K562 treated with DMSO at 1 percent for 4 hours (cell line): ENCODE data around the gene NEURL1B. TPM values are rescaled to one million over a fixed set of nuclear protein-coding genes. Genes with fewer than 3 reads are reported as not detected.

Source experiments
- total RNA-seq: library from RNA; unstranded; fragments of 300-600 nt; gene quantifications from 2 replicates; pipeline ENCODE4 v1.2.3, GENCODE V29; 2022; ENCODE audit not compliant: insufficient read depth

NEURL1B gene, protein sequence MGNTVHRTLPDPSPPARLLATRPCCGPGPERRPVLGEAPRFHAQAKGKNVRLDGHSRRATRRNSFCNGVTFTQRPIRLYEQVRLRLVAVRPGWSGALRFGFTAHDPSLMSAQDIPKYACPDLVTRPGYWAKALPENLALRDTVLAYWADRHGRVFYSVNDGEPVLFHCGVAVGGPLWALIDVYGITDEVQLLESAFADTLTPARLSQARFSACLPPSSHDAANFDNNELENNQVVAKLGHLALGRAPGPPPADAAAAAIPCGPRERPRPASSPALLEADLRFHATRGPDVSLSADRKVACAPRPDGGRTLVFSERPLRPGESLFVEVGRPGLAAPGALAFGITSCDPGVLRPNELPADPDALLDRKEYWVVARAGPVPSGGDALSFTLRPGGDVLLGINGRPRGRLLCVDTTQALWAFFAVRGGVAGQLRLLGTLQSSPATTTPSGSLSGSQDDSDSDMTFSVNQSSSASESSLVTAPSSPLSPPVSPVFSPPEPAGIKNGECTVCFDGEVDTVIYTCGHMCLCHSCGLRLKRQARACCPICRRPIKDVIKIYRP
- not detected in 2 replicates for total RNA-seq

DNA sequence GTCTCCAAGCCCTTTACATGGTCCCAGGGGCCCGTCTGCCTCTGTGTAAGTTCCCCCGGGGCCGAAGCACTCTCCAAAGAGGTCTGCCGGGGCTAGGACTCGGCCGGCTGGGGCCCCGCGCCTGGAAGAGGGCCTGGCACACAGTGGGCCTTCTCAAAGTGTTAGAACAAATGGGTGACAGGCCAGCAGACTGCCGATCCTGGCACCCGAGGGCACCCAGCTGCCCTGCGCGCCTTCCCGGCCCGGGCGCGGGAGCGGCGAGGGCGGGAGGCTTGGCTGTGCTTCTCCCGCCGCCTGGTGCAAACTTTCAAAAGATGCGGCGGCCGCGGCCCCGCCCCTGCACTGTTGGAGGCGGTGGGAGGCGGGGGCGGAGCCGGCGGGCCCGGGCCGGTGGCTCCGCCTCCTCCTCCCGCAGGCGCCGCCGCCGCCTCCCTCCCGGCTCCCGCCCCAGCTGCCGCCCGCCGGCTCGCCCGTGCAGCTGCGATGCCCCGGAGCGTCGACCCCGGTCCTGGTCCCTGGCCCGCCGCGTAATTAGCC lies at the start of gene NEURL1B:
Gene NEURL1B, plus strand, starts transcription at position 442 of the 537 bp plus-strand sequence. CDS start 144 bp downstream, outside the sequence.

Other genes starting within 250 kb of the NEURL1B start
- 0.48 and 0.61 TPM in 2 replicates for gene SH3PXD2B, start 186.7 kb upstream of the NEURL1B start, total RNA-seq
- 18.1 and 20.3 TPM in 2 replicates for gene DUSP1, start 129.9 kb downstream of the NEURL1B start, total RNA-seq
- gene ERGIC1, start 193.0 kb downstream of the NEURL1B start, total RNA-seq, result 52.8 and 53.2 TPM in 2 replicates